Suprapubic skin (tissue), 4 donors: ENCODE data around the gene TCTN1.

Experiments
- CTCF ChIP-seq, 2 donors: fragments of 200-600 bp in 1 of 2; fragments of 450-650 bp in 1 of 2; sonication (generic) in 1 of 2; IDR thresholded peaks; one replicate each; pipeline ENCODE4 v1.5.1; 2016 to 2019; ENCODE audit warnings: antibody characterized with exemption in 2 of 2, mild to moderate bottlenecking in 1 of 2, moderate library complexity in 1 of 2
- POLR2A ChIP-seq, 2 donors: fragments of 450-650 bp; IDR thresholded peaks; one replicate each; pipeline ENCODE4 v1.6.1; 2017; ENCODE audit warnings: antibody characterized with exemption in 2 of 2, mild to moderate bottlenecking in 2 of 2, moderate library complexity in 2 of 2
- POLR2AphosphoS5 ChIP-seq, 3 donors: sonication (generic); formaldehyde crosslinking; IDR thresholded peaks; one replicate each; pipeline ENCODE4 v1.6.1; 2017; ENCODE audit warnings: antibody characterized with exemption in 3 of 3

- TF ChIP-seq CTCF (IDR thresholded peaks at IDR 0.05) (no peak), POLR2A (IDR thresholded peaks at IDR 0.05) (no peak), POLR2AphosphoS5 (IDR thresholded peaks at IDR 0.05) (no peak)
These were observed 37.4 kb upstream of the TCTN1 start for GRCh38 chr12:110576504-110576903.
